Ascending aorta (tissue), 2 donors: ENCODE measurements around the gene GLRX3. TPM values are rescaled to one million over a fixed set of nuclear protein-coding genes. Genes with fewer than 3 reads are reported as not detected.
A peak's percentile ranks its signal among the peaks of the same experiment; 100 is the strongest.

ENCODE experiments used
- DNase-seq, 2 donors: peaks; one replicate each; pipeline ENCODE4 v3.0.0-alpha.2; 2019; ENCODE audit warnings: low spot score in 2 of 2
- H3K27ac ChIP-seq, 2 donors: fragments of 200-600 bp; sonication (generic); one replicate each; pipeline ENCODE4 v1.5.1; 2016 to 2017; ENCODE audit warnings: mild to moderate bottlenecking in 1 of 2
- H3K27me3 ChIP-seq: fragments of 200-600 bp; sonication (generic); one replicate; pipeline ENCODE4 v1.5.1; 2017
- H3K36me3 ChIP-seq, 2 donors: fragments of 200-600 bp; sonication (generic); one replicate each; pipeline ENCODE4 v1.5.1; 2016
- H3K4me1 ChIP-seq, 2 donors: fragments of 200-600 bp; sonication (generic); one replicate each; pipeline ENCODE4 v1.5.1; 2016 to 2017; ENCODE audit warnings: mild to moderate bottlenecking in 1 of 2
- H3K4me3 ChIP-seq, 2 donors: fragments of 200-600 bp; sonication (generic); one replicate each; pipeline ENCODE4 v1.5.1; 2016 to 2017; ENCODE audit warnings: mild to moderate bottlenecking in 1 of 2
- H3K9me3 ChIP-seq, 2 donors: fragments of 200-600 bp; sonication (generic); one replicate each; pipeline ENCODE4 v1.5.1; 2016
- intact Hi-C: fragments of 100-400 bp; cut with DNase I; formaldehyde crosslinking; loops from one replicate; pipeline ENCODE4 v1.15.1; 2023
- total RNA-seq: library from RNA; depleted of rRNA; stranded (reverse); fragments of >200 nt; gene quantifications from one replicate; pipeline ENCODE4 v1.1.0, GENCODE V29; 2016
- TF ChIP-seq, protein P1 (sequence below), 3 experiments: fragments of 200-600 bp in 2 of 3; fragments of 450-650 bp in 1 of 3; sonication (generic) in 2 of 3; IDR thresholded peaks; one replicate each; pipeline ENCODE4 v1.5.1; 2016 to 2019; ENCODE audit warnings: antibody characterized with exemption in 3 of 3, mild to moderate bottlenecking in 1 of 3, moderate library complexity in 1 of 3

Gene GLRX3
- total RNA-seq, 1 donor from 2014 or later, result 30.7 TPM

DNA sequence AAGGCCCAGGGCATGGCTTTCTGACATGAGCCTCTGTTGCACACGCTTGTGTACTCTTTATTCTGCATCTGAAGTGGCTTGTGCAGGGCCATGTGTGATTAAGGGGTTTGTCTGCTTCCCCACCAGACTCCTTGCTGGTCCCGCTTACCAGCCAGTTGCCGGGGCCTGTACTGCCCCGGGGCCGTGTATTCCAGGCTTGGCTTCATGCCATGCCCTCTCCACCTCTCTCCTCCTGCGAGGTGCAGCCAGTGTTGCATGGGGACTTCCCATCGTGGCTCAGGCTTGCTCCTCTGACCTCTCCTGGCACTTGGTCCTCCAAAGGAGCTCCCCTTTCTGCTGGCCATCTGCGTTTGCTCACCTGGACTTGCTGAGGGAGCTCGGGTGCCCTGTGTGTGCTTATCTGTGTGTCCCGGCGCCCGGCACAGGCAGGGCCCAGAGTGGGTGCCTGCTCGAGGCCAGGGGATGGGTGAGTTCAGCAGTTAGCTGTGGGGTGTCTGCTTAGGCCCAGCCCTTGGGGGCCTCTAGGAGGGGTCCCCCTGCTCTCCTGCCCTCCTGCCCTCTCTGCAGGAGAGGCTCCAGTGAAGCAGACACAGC, 14.6 kb upstream of the GLRX3 start:
- no peak overlapping the region for H3K4me3 ChIP-seq
- intact Hi-C loops, result no loop called here

DNA sequence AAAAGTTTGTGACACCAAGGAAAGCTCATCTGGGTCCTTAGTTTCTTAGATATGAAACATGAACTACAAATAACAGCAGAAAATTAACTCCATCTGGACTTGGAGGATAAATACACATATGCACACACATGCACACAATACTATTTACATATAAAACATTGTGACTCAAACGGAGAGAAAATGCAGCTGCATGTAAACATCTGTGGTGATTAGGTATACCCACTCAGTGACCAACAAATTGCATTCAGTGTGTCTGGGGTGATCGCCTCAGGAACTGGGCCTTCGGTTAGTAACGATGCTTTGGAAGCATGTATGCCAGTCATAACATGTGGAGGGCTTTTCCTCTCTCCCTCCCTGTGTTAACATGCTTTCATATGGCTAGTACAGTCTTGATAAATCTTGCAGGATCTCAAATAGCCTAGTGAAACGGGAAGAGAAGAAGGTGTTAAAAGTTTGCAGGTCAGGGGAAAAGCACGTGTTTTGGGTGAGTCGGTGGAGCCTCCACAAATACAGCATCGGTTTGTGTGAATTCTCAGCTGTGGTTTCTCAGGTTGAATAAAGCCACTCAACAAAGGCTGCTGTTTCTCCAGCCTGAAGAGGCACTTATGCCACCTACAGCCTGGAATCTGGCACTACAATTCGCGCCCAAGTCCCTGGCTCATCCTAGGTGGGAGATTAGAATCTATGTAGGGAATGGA, 8.7 kb upstream of the GLRX3 start:
- intact Hi-C loops, result no loop called here

More for the DNA sequence above, 14.6 kb upstream of the GLRX3 start:
- H3K27me3 ChIP-seq, result no peaks in the 10 kb centered on the region
- TF ChIP-seq, protein P1, sequence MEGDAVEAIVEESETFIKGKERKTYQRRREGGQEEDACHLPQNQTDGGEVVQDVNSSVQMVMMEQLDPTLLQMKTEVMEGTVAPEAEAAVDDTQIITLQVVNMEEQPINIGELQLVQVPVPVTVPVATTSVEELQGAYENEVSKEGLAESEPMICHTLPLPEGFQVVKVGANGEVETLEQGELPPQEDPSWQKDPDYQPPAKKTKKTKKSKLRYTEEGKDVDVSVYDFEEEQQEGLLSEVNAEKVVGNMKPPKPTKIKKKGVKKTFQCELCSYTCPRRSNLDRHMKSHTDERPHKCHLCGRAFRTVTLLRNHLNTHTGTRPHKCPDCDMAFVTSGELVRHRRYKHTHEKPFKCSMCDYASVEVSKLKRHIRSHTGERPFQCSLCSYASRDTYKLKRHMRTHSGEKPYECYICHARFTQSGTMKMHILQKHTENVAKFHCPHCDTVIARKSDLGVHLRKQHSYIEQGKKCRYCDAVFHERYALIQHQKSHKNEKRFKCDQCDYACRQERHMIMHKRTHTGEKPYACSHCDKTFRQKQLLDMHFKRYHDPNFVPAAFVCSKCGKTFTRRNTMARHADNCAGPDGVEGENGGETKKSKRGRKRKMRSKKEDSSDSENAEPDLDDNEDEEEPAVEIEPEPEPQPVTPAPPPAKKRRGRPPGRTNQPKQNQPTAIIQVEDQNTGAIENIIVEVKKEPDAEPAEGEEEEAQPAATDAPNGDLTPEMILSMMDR (IDR thresholded peaks at IDR 0.05), result no peak
- no peak for DNase-seq
- peaks cover 0 to 3% of the 10 kb centered on the region in 2 donors for H3K9me3 ChIP-seq
- H3K27ac ChIP-seq, result no peak overlapping the region
- no peaks in the 10 kb centered on the region for H3K4me1 ChIP-seq
- no peaks in the 10 kb centered on the region for H3K36me3 ChIP-seq

DNA sequence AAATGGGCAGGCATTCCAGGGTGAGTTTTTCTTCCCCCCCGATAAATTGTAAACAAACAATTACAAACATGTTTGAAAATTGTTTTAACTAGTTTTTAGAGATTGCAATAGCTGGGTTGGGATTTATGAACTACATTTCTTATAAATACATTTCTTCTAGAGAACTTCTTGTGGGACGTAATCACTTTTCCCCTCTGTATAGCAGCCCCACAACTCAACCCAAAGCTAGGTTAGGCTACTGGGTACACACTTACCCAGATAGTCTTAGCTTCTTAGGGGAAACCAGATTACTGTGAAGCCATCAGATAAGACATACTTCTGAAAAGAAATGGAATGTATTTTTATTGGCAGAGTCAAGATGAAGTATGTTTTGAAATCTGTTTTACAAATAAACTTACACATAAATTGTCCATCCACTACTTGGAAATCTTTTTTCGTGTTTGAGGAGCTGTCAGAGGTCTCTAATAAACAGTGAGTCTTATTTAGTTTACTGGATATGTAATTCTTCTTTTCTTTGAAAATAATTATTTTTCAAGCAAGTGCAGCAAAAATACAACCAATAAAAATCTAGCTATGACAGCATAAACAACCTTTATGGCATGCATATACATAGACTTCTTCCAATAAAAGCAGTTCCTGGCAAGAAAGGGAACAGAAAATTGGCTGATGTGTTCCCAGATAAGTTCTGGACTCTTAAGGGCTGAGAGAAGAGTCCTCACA, 8.0 kb upstream of the GLRX3 start:
- Histone ChIP-seq H3K36me3 (no peaks in the 10 kb centered on the region), H3K4me3 (no peak overlapping the region), H3K4me1 (peaks cover 0 to 12% of the 10 kb centered on the region in 2 donors), H3K27ac (no peak overlapping the region), H3K27me3 (no peaks in the 10 kb centered on the region), H3K9me3 (no peaks in the 10 kb centered on the region)
- intact Hi-C loops, result no loop called here
- TF ChIP-seq, protein P1 (IDR thresholded peaks at IDR 0.05), result no peak
- DNase-seq, result no peak

More for the DNA sequence above, 8.7 kb upstream of the GLRX3 start:
- peaks cover 0 to 12% of the 10 kb centered on the region in 2 donors for H3K4me1 ChIP-seq
- H3K4me3 ChIP-seq, result no peak overlapping the region
- H3K27ac ChIP-seq, result no peak overlapping the region
- DNase-seq, result peak in 1 of 2 donors; percentile 75
- no peaks in the 10 kb centered on the region for H3K9me3 ChIP-seq
- H3K27me3 ChIP-seq, result no peaks in the 10 kb centered on the region
- H3K36me3 ChIP-seq, result no peaks in the 10 kb centered on the region
- TF ChIP-seq, protein P1 (IDR thresholded peaks at IDR 0.05), result peak in 2 of 3 experiments; percentile 74 to 85

- no peak overlapping the region for H3K27ac ChIP-seq
- DNase-seq, result no peak
- no peaks in the 10 kb centered on the region for H3K27me3 ChIP-seq
- H3K4me3 ChIP-seq, result no peak overlapping the region
- H3K9me3 ChIP-seq, result no peaks in the 10 kb centered on the region
- intact Hi-C loops, result no loop called here
- TF ChIP-seq, protein P1 (IDR thresholded peaks at IDR 0.05), result no peak
- peaks cover 0 to 12% of the 10 kb centered on the region in 2 donors for H3K4me1 ChIP-seq
- H3K36me3 ChIP-seq, result no peaks in the 10 kb centered on the region
Observed at GRCh38 chr10:130128922-130129321, 7.3 kb upstream of the GLRX3 start.

DNA sequence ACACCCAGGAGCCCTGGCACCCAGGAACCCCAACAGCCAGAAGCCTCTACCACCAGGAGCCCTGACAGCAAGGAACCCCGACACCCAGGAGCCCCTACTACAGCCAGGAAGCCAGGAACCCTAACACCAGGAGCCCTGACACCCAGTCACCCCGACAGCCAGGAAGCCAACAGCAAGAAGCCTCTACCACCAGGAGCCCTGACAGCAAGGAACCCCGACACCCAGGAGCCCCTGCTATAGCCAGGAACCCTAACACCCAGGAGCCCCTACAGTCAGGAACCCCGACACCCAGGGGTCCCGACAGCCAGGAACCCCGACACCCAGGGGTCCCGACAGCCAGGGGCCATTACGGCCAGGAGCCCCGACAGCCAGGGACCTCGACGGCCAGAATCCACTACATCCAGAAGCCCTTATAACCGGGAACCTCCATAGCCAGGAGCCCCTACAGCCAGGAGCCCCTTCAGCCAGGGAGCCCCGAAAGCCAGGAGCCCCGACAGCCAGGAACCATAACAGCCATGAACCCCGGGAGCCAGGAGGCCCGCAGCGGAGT, 440 bp upstream of the GLRX3 start:
- H3K36me3 ChIP-seq, result no peaks in the 10 kb centered on the region
- peaks cover 10 to 20% of the 10 kb centered on the region in 2 donors for H3K4me1 ChIP-seq
- TF ChIP-seq, protein P1 (IDR thresholded peaks at IDR 0.05), result no peak
- peak overlapping the region; percentile 95 to 98 for H3K4me3 ChIP-seq
- no peaks in the 10 kb centered on the region for H3K9me3 ChIP-seq
- no peaks in the 10 kb centered on the region for H3K27me3 ChIP-seq
- peak overlapping the region; percentile 77 to 82 for H3K27ac ChIP-seq
- DNase-seq, result peak in 1 of 2 donors; percentile 65
- intact Hi-C loops, result loop anchor here (1.0 to 5.0 kb wide), 2 partner anchors 25 to 173 kb away; partner anchors contain the start of genes C10orf143 and EBF3
